ENCODE results near the gene TSC1.

TSC1 gene

DNA sequence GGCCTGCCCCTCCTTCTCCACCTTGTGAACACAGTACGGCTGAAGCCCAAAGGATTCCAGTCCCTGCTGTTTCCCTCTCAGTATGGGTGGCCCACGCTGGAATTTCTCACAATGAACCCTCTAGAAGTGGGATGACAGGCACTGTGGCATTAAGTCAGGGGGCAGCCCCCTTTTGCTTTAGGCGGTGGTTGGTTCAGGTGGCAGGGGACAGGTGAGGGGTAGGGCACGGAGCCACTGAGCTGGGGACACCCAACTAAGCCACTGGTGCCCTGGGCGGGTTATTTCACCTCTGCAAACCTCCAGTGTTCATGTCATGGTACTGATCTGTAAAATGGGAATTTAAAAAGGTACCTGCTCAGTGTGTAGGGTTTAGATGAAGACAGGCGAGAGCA, 58.1 kb downstream of the TSC1 start:
- no peak for DNase-seq

DNA sequence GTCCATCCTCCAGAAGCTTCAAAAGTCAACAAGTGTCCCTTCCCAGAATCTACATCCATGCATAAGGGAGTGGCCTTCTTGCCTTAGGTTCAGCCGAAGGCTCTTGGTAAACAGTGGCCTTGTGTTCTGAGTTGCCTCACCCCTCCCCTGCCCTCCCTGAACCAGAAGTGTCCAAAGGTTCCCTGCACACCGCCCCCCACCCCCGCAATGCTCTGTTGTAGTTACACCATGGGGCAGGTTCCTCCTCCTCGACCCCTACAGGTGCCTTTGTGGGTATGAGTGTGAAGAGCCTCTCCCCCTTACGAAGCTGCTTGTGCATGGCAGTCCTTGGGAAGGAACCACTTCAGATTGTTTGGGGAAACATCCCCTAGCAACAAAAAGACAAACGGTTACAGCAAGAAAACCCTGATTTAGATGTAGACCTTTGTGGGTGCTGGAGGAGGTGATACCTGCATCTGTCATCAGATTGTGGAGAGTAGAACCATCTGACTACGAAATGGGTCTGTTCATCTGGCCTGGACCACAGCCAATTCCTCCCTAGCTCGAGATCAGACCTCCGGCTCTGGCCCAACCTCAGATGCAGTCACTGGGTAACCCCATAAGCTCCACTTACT, 58.6 kb downstream of the TSC1 start:
- DNase-seq, result no peak

DNA sequence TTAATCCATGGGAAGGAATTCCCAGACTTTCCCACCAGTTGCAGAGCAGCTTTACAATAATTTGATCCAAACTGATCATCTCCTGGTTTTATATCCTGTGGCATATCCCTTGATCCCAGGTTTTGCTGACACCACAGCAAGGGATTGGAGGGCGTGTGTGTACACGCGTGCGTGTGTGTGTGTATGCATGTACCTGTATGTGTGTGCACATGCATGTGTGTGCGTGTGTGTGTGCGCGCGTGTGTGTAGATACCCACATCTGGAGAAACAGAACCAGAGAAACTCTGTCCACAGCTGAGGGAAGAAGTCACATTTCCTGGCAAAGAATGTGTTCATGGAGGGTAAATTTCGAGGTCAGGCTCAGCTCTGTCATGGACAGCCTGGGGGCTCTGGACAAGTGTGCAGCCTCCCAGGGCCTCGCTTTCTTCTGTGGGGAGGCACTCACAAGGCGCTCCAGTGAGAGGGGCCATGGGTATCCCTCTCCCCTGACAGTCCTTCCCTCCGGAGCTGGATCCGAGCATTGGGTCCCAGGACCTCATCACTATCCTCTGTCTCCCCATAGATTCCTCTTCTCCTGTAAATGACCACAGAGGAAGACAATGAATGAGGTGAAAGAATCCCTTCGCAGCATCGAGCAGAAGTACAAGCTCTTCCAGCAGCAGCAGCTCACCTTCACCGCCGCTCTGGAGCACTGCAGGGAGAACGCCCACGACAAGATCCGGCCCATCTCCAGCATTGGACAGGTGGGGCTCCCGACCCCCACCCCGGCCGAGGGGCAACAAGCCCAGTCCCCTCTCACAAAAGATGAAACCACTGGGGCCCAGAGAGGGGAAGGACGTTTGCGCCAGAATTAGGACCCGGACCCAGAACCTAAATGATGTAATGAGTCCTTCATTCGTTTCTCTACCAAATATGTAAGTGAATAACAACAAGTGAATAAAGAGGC, 60.8 kb downstream of the TSC1 start:
- no peak for DNase-seq

DNA sequence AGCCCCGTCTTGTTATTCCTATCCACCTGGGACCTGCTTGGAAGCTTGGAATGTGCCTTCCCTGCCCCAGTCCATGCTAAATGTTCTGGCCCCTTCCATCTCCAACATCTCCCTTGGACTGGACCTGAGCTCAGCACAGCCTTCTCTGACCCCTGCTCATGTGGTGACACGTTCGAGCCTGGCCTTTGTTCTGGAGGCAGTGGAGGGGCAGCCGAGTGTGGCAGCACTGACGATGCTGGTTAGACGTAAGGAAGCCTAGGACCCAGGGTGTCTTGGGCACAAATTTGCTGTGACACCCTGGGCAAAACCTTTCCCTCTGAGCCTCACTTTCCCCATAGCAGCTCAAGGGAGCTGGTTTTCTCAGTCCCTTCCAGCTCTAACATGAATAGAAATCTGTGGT, 61.8 kb downstream of the TSC1 start:
- no peak for DNase-seq

DNA sequence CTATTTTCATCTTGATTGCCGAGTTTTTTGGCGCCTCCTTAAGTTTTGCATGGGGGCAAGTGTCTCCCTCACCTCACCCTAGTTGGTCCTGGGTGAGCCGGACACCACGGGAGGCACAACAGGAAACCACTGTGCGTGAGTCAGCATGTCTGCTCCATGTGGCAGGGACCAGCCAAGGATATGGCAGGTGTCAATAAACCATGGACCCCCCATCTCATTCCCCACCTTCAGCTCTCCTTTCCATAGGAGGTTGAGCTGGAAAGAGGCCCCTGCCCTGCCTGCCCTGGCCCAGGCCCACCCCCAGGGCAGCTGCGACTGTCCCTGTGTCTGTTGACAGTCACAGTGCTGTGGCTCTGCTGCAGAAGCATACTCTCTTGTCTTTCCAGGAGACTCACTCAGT, 62.6 kb downstream of the TSC1 start:
- DNase-seq, result no peak

DNA sequence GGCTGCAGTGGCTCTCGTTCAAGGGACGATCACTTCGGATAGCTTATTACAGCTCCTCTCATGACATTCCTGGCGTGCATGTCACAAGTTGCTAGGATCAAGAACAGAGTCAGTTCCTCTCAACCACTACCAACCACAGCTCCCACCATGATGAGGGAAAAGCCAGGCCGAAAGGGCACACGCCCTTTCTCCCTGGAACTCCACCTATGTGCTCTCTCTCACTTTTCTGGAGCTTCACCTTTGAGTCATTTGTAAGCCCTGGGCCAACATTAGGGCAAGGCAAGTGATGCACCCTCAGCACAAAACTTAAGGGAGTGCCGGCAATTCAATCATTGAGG, 64.1 kb downstream of the TSC1 start:
- no peak for DNase-seq

DNA sequence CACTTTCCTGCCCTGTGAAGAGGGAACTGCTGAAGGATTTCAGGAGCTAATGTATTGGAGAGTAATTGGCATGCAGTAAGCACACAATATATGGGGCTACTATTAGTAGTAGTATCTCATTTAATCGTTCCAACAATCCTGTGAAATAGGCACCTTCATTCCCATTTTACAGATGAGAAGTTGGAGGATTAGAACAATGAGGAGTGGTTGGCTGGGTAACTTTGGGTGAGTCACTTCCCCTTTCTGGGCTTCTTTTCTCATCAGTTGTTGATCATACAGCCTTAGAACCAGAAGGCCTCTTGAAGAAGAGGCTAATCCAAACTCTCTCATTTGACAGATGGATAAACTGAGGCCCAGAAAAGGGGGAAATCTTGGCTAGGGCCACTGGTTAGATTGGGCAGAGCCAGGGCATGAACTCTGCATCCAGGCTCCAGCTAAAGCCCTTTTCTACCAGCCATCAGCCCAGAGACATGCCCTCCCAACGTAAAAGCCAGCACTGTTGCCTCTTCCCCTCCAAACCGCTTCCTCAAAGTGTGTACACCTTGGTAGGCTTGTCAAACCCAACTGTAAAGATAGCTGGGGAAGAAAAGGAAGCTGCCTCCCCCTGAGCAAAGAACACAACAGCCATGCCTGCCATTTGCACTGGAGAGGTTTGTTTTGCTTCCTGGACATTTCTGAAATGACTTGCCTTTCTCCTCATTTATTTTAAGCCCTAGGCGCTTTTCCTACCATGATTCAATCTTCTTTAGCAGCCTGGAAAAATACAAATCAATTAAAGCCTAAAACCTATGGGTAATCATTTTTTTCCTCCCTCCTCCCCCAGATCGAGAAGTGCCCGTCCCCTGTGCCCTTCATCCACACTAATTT, 64.7 kb downstream of the TSC1 start:
- DNase-seq, result no peak

DNA sequence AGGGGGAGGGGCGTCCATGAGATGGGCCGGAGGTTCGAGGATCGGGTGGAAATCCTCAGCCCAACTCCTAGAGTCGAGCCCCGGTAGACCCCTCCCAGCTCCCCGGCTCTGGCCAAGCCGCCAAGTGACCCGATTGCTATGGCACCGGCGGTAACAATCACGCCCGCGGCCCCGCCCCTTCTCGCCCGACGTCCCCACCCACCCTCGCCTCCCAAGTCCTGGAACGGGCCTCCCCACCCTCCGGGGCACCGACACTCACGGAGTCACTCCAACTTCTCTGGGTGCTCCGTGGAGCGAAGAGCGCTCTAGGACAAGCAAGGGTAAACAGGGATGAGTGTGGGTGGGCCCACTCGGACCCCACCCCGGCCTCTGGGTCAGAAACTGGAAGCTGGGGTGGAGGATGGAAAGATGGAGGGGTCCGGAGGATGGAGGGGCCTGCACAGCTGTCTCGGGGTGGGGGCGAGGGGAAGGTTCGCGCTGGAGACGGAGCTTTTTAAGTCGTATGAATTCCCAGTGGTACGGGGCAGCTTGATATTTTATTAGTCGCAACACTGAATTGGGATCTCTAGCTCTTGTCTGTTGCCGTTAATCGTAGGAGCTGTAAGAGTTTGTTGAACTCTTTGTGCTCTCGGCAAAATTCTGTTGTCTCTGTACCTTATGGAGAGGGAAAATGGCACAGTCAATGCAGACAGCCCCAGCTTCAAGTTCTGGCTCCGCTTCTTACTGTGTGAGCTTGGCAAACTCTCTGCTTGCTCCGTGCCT, 65.5 kb downstream of the TSC1 start, which contains the start of gene SPACA9:
Gene SPACA9, plus strand, starts transcription at position 204 of the 762 bp plus-strand sequence. CDS start 5,050 bp downstream, outside the sequence.
- peak; percentile 60 for DNase-seq

DNA sequence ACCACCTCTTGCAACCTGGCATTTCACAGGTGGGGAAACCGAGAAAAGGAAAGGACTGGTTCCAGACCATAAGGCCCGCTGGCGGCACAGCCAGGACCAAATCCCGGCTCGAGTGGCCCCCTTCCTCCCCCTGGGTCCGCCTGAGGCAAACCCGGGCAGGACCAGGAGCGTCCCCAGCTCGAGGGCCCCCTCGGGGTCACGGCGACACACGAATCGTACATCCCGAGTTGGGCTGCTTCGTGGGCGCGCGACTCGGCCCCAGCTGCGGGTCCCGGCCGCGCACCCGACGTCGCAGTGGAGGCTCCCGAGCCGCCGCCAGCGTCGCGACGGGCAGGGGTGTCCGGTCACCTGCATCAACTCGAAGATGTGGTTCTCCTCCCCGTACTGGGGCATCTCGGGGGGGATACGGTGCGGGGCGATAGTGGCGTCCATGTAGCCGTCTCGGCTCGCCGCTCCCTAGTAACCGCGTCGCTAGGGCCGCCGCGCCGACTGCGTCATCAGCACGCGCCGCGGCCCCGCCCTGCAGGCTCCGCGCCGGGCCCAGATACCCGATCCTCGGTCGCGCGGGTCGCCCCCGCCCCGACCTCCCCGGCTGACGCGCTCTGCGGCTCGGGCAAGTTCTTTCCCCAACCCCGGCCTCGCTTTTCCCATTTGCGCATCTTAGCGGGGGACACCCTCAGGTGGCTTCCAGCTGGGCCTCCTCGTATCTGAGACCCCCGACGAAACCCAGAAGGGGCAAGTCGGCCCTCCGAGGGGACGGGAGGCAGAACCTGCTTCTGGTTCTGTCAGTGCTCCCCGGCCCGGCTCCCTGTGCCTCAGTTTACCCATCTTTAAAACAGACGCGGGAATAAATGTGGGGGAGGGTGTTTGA, 66.4 kb downstream of the TSC1 start, which contains the start of gene AK8:
Gene AK8, minus strand, starts transcription at position 461 of the 871 bp plus-strand sequence. Its CDS starts 29 bp downstream, at position 432.
- peak; percentile 54 for DNase-seq

DNA sequence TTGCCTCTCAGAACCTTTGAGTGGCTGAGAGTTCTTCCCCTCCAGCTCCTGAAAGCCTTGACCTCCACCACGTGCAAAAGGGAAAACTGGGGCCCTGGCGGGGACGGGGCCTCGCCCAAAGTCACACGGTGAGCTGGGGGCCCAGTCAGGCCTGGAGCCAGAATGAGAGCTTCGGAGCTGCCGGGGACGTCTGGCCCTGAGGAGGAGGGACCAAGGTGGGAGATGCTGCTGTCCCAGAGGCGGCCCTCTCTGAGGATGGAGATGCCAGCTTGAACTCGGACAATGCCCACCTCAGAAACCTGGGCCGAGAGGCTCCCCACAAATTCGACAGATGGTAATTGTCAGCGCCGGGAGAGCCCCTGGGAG, 67.0 kb downstream of the TSC1 start:
- no peak for DNase-seq

DNA sequence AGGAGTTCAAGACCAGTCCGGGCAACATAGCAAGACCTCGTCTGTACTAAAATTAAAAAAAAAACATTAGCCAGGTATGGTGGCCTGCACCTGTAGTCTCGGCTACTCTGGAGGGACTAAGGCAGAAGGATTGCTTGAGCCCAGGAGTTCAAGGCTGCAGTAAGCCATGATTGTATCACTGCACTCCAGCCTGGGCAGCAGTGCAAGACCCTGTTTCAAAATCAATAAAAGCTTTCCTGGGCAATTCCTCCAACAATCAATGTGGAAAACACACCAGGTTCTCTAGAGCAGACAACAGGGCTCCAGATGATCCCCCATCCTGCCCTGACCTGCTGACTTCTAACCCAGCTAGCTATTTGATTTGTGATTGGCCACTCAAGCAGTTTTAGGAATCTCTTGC, 67.6 kb downstream of the TSC1 start:
- DNase-seq, result no peak

DNA sequence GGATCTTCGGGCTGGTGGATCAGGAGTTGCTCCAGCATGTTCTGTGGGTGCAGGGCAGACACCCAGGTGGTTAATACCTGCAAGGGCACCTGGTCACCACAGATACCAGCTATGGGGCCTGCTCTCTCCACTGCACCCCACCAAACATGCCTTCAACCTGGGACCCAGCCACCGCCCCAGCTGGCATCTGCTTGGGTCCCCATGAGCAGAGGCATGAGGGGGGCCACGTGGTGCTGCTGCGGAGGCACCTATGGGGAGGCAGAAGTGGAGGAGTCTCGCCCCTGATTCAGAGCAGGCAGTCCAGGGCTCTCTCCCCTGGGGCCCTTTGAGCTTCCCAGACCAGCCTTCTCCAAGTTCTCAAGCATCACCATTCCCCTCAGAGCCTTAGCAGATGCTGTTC, 69.3 kb downstream of the TSC1 start:
- DNase-seq, result no peak

DNA sequence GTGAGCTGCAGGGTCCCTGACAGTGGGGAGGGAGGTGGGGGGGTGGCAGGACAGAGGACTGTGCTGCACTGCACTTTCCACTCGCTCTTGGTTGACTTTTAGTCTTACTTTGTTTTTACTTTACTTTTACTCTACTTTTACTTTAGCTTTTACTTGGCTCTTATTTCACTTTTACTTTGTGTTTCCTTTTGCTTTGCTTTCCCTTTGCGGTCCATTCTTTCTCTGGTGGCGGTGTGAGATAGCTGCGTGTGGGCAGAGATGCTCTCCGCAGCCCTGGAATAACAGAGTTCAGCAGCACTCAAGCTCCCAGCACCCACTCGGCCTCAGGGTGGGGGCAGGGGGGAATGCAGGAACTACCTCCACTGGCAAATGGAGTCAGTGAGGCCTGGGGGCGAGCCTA, 71.0 kb downstream of the TSC1 start:
- DNase-seq, result no peak

DNA sequence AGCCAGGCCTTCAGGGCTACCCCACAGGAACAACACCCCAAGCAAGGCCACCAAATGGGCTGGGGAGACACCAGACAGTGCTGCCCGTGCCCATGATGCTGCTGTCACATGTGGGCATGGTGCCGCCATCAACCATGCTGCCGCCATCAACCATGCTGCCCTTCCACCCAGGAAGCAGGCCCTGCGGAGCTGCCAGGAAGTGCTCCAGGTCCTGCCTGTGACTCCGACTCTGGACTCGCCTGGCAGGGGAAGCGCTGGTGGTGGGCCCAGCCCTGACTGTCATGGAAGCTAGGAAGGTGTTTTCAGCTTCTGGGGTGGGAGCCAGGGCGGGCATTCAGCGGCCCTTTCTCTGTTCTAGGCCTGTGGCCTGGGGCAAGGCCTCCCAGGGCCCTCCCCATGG, 75.2 kb downstream of the TSC1 start:
- no peak for DNase-seq

DNA sequence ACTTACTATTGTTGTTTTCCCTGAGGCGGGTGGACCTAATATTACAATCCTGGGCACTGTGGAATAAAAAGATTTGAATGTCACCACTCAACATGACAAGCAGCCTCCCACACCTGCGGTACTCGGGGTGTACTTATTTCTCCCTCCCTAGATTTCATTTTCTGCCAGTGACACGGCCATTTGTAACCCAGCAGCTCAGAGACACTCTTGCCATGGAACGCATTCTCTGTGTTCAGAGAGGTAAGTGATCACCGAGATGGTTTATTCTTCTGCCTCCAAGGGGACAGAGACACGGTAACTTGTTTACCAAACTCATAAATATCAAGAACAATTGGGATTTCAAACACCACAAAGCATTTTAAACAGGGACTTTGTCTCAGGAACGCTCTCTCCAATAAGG, 77.5 kb downstream of the TSC1 start:
- no peak for DNase-seq

DNA sequence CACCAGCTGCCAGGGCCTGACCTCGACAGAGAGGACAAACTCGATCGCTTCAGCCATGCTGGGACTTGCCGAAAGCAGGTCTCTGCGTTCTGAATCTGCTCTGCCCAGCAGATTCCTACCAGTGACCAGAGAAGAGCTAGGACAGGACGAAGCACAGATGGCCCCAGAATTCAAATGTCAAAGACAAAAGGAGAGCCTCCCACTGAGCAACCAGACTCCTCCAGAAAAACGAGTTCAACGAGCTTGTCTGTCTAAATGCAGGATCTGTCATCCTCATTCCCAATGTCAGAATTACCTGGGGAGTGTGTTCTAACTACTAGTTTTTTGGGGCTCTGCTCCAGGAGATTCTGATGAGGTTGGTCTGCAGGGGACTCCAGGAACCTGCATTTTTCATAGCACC, 79.7 kb downstream of the TSC1 start:
- DNase-seq, result no peak

DNA sequence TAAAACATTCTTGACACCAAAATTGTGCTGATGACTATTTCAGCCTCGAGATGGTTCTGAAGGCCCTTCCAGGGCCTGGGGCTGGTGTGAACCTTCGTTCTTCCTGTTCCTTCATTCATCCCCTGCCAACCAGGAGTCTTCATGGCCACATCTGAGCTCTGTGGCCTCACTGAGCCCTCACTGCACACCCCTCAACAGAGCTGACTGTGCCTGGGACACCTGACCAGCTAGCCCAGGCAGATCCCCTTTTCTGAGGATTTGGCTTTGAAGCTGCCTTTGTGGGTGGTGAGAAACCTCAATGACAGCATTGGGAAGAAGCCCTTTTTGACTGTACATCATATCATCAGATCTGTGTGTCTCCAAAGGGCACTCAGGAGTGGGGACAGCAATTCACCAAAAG, 80.1 kb downstream of the TSC1 start:
- no peak for DNase-seq

DNA sequence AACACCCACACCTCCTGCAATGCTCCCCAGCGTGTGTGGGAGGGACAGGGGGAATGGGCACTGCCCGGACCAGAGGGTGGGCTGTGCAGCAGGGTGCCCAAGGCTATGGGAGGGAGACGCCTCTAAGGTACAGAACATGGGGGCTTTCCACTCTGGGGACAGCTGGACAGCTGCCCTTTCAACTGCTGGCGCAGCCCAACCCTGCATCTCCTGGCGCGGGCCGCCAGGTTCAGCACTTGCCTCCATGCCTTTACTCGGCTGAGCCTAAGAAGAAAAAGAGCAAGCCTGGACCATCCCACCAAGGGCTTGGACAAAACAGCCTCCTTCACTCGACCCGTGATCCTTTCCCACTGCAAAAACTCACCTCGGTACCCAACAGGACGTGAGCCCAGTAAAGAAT, 81.3 kb downstream of the TSC1 start:
- no peak for DNase-seq

DNA sequence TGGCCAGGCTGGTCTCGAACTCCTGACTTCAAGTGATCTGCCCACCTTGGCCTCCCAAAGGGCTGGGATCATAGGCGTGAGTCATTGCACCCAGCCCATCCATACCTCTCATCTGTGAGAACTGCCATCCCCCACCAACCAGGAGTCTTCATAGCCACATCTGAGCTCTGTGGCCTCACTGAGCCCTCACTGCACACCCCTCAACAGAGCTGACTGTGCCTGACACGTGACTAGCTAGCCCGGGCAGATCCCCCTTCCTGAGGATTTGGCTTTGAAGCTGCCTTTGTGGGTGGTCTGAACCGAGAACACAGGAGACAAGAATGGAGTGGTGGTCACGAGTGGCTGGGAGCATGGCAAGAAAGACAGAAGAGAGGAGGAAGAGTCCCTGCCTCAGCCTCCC, 81.9 kb downstream of the TSC1 start:
- DNase-seq, result no peak

DNA sequence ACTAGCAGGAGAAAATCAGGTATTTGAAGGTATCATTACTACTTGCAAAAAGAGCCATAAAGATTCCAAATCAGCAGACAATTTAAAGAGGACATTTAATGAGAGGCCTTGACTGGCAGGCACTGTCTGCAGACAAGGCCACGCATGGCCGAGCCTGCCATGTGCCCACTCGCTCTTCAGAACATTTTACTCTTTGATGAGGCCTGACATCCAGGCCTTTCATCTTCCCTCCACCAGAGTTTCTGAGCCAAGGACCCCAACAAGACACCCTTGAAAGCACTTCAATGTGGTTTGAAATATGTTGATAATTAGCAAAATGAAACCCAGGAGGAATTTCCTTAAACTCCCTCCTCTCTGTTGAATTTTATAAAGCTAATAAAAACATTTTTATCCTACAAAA, 82.8 kb downstream of the TSC1 start:
- no peak for DNase-seq

DNA sequence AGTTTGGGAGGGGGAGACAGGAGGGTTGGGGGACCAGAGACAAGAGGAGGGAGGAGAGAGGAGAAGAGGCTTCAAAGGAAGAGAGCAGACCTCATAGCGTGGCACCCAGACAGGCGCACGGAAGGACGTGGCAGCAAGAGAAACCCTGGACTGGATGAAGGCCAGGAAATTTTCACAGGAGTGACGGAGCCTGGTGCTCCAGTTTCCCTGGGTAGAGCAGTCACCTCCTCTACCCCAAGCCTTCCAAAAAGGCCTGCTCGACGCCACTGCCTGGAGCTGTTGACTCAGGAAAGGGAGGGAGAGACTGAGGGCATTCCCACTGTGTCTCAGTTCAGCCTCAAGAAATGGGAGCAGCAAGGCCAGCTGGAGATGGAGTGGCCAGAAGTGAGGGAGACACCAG, 85.7 kb downstream of the TSC1 start:
- no peak for DNase-seq

Measured in T1000 (cell line).